IMR-90 (cell line): ENCODE data around the gene SRXN1. TPM values are rescaled to one million over a fixed set of nuclear protein-coding genes. Genes with fewer than 3 reads are reported as not detected.

Source experiments
- ATAC-seq: fragments of 200-7000 bp; cut with Tn5 transposase; 2 replicates; pipeline ENCODE4 v1.9.1; 2020; ENCODE audit warnings: low read depth, mild to moderate bottlenecking, moderate library complexity
- BruUV-seq: library from RNA; stranded (reverse); fragments of 400-500 nt; replicated peaks from 2 replicates; lab custom pipeline; 2021; lab: Mats Ljungman, UMichigan
- CTCF ChIA-PET: fragments of 300-600 bp; formaldehyde crosslinking; extraction: SDS; loops from one replicate; lab custom pipeline; 2021; ENCODE audit warnings: antibody characterized with exemption; lab: Yijun Ruan, JAX
- POLR2A ChIA-PET: fragments of 300-600 bp; sonication (Branson Sonifier 250); formaldehyde crosslinking; loops from one replicate; lab custom pipeline; 2022; ENCODE audit warnings: antibody characterized with exemption; ENCODE audit not compliant: unreplicated experiment; lab: Charles Lee
- DNase-seq: peaks from one replicate; pipeline ENCODE4 v3.0.0; 2013
- H2AFZ ChIP-seq: replicated peaks from 2 replicates; pipeline ENCODE3; 2013; ENCODE audit warnings: low read length, mild to moderate bottlenecking; ENCODE audit not compliant: poor library complexity
- H2AK5ac ChIP-seq: 2 replicates; pipeline ENCODE4 v1.6.1; 2013; ENCODE audit warnings: low read depth, low read length, inconsistent platforms
- H2AK9ac ChIP-seq: replicated peaks from 2 replicates; pipeline ENCODE3; 2013; ENCODE audit warnings: mild to moderate bottlenecking, low read depth, low read length, moderate library complexity; ENCODE audit not compliant: poor library complexity
- H2BK120ac ChIP-seq: 2 replicates; pipeline ENCODE4 v1.6.1; 2013; ENCODE audit warnings: low read depth, low read length, inconsistent platforms
- H2BK15ac ChIP-seq: 3 replicates; pipeline ENCODE4 v1.6.1; 2013; ENCODE audit warnings: low read depth, low read length, inconsistent platforms
- H2BK20ac ChIP-seq: 2 replicates; pipeline ENCODE4 v1.6.1; 2013; ENCODE audit warnings: low read depth, mild to moderate bottlenecking, inconsistent platforms, low read length, moderate library complexity
- H2BK5ac ChIP-seq: 2 replicates; pipeline ENCODE4 v1.6.1; 2013; ENCODE audit warnings: mild to moderate bottlenecking, low read depth, low read length, inconsistent platforms; ENCODE audit not compliant: poor library complexity, severe bottlenecking
- H3K14ac ChIP-seq: replicated peaks from 2 replicates; pipeline ENCODE4 v1.6.1; 2013; ENCODE audit warnings: low read depth, low read length, inconsistent platforms
- H3K18ac ChIP-seq: 2 replicates; pipeline ENCODE4 v1.6.1; 2013; ENCODE audit warnings: low read depth, low read length, control low read depth
- H3K23ac ChIP-seq: 2 replicates; pipeline ENCODE4 v1.6.1; 2013; ENCODE audit warnings: low read depth, low read length, inconsistent platforms
- H3K27ac ChIP-seq: 2 replicates; pipeline ENCODE4 v1.5.1; 2013; ENCODE audit warnings: mild to moderate bottlenecking, control low read depth, low read length; ENCODE audit not compliant: insufficient read depth
- H3K27me3 ChIP-seq: 2 replicates; pipeline ENCODE4 v1.6.1; 2013; ENCODE audit warnings: low read length; ENCODE audit not compliant: control insufficient read depth, insufficient read depth
- H3K36me3 ChIP-seq: 2 replicates; pipeline ENCODE4 v1.6.1; 2013; ENCODE audit warnings: low read length, mixed read lengths; ENCODE audit not compliant: control insufficient read depth, insufficient read depth
- H3K4ac ChIP-seq: 2 replicates; pipeline ENCODE4 v1.6.1; 2013; ENCODE audit warnings: low read depth, low read length, inconsistent platforms
- H3K4me1 ChIP-seq: 2 replicates; pipeline ENCODE4 v1.6.1; 2013; ENCODE audit warnings: low read length, mixed read lengths; ENCODE audit not compliant: control insufficient read depth, insufficient read depth
- H3K4me2 ChIP-seq: 2 replicates; pipeline ENCODE4 v1.6.1; 2013; ENCODE audit warnings: low read depth, mild to moderate bottlenecking, control low read depth, low read length, moderate library complexity
- H3K4me3 ChIP-seq: 2 replicates; pipeline ENCODE4 v1.5.1; 2013; ENCODE audit warnings: low read depth, mild to moderate bottlenecking, control low read depth, low read length, moderate library complexity; ENCODE audit not compliant: insufficient read depth
- H3K56ac ChIP-seq: 2 replicates; pipeline ENCODE4 v1.6.1; 2013; ENCODE audit warnings: low read length, inconsistent platforms; ENCODE audit not compliant: insufficient read depth; ENCODE audit errors: extremely low read depth
- H3K79me1 ChIP-seq, 2 experiments: 2 replicates each; pipeline ENCODE4 v1.6.1; 2013; ENCODE audit warnings: low read length in 2 of 2, inconsistent platforms in 1 of 2, low read depth in 1 of 2
- H3K9ac ChIP-seq: 2 replicates; pipeline ENCODE4 v1.6.1; 2013; ENCODE audit warnings: low read depth, low read length, control low read depth
- H3K9me1 ChIP-seq: 2 replicates; pipeline ENCODE4 v1.6.1; 2013; ENCODE audit warnings: low read length, inconsistent platforms; ENCODE audit not compliant: insufficient read depth
- H3K9me3 ChIP-seq: 2 replicates; pipeline ENCODE4 v1.6.1; 2013; ENCODE audit warnings: low read length; ENCODE audit not compliant: control insufficient read depth, insufficient read depth
- H4K20me1 ChIP-seq: 2 replicates; pipeline ENCODE4 v1.6.1; 2013; ENCODE audit warnings: low read length, inconsistent platforms; ENCODE audit not compliant: insufficient read depth
- H4K5ac ChIP-seq: 2 replicates; pipeline ENCODE4 v1.6.1; 2013; ENCODE audit warnings: mild to moderate bottlenecking, low read depth, low read length, control low read depth
- H4K8ac ChIP-seq, 2 experiments: 2 replicates each; pipeline ENCODE4 v1.6.1; 2013; ENCODE audit warnings: low read depth in 2 of 2, low read length in 2 of 2, control low read depth in 1 of 2, inconsistent platforms in 1 of 2
- H4K91ac ChIP-seq: 2 replicates; pipeline ENCODE4 v1.6.1; 2013; ENCODE audit warnings: low read depth, low read length, inconsistent platforms; ENCODE audit not compliant: insufficient read depth
- BHLHE40 ChIP-seq: fragments of 150-350 bp; IDR thresholded peaks from 2 replicates; pipeline ENCODE4 v1.6.1; 2016; ENCODE audit warnings: mild to moderate bottlenecking, low read depth, low read length
- CEBPB ChIP-seq: IDR thresholded peaks from 2 replicates; pipeline ENCODE4 v1.6.1; 2012; ENCODE audit warnings: low read depth, low read length, improper control_type of control experiment
- CHD1 ChIP-seq: IDR thresholded peaks from 2 replicates; pipeline ENCODE4 v1.6.1; 2012; ENCODE audit warnings: low read depth, low read length, improper control_type of control experiment
- CTCF ChIP-seq: conservative IDR thresholded peaks from 2 replicates; pipeline ENCODE4 v1.5.1; 2012; ENCODE audit warnings: mild to moderate bottlenecking, low read depth, low read length, improper control_type of control experiment
- ELK1 ChIP-seq: fragments of 150-350 bp; IDR thresholded peaks from 2 replicates; pipeline ENCODE4 v1.6.1; 2016; ENCODE audit warnings: low read depth, mild to moderate bottlenecking, low read length, moderate library complexity, borderline replicate concordance
- FOS ChIP-seq: fragments of 150-350 bp; IDR thresholded peaks from 2 replicates; pipeline ENCODE4 v1.6.1; 2016; ENCODE audit warnings: low read depth, low read length
- MAFK ChIP-seq: IDR thresholded peaks from 2 replicates; pipeline ENCODE4 v1.6.1; 2012; ENCODE audit warnings: low read depth, low read length, improper control_type of control experiment
- MAZ ChIP-seq: IDR thresholded peaks from 2 replicates; pipeline ENCODE4 v1.6.1; 2012; ENCODE audit warnings: low read depth, mild to moderate bottlenecking, low read length, improper control_type of control experiment, moderate library complexity, borderline replicate concordance
- NFE2L2 ChIP-seq: fragments of 150-350 bp; IDR thresholded peaks from 2 replicates; pipeline ENCODE4 v1.6.1; 2016; ENCODE audit warnings: low read depth, mild to moderate bottlenecking, low read length
- RAD21 ChIP-seq: IDR thresholded peaks from 2 replicates; pipeline ENCODE4 v1.6.1; 2012; ENCODE audit warnings: low read length, improper control_type of control experiment
- RCOR1 ChIP-seq: IDR thresholded peaks from 2 replicates; pipeline ENCODE4 v1.6.1; 2012; ENCODE audit warnings: mild to moderate bottlenecking, low read length, improper control_type of control experiment; ENCODE audit not compliant: insufficient replicate concordance
- SMC3 ChIP-seq: fragments of 150-350 bp; IDR thresholded peaks from 2 replicates; pipeline ENCODE4 v1.6.1; 2016; ENCODE audit warnings: low read depth, mild to moderate bottlenecking, antibody characterized with exemption, low read length, moderate library complexity
- dilution Hi-C: fragments of 300-500 bp; cut with HindIII; formaldehyde crosslinking; loops from one replicate; pipeline ENCODE4 v1.14.3; 2018; ENCODE audit warnings: low sequenced_read_pairs; ENCODE audit not compliant: unreplicated experiment
- in situ Hi-C: fragments of 300-500 bp; cut with MboI; formaldehyde crosslinking; loops from 3 replicates; pipeline ENCODE4 v1.14.3; 2019; ENCODE audit warnings: low sequenced_read_pairs, inconsistent platforms, mixed read lengths
- intact Hi-C: fragments of 100-400 bp; cut with micrococcal nuclease; formaldehyde crosslinking; loops from 2 replicates; pipeline ENCODE4 v1.10.0; 2022
- polyA plus RNA-seq, 3 experiments: library from polyadenylated mRNA; depleted of rRNA; stranded (reverse); fragments of >200 nt; gene quantifications; 2 replicates each; pipeline ENCODE4 v1.2.3, GENCODE V29; 2012; ENCODE audit warnings: low replicate concordance in 1 of 3
- total RNA-seq: library from RNA; depleted of rRNA; stranded (reverse); fragments of >200 nt; gene quantifications from 2 replicates; pipeline ENCODE4 v1.2.3, GENCODE V29; 2012

SRXN1 gene
- total and polyA plus RNA-seq, 2 of the 4 experiments (the other 2 are of a cell fraction), result 51.2 to 71.2 TPM

- Histone ChIP-seq H3K4me2 (no peak overlapping the region), H2AK5ac (no peak overlapping the region), H3K18ac (no peak overlapping the region), H3K79me1 (no peaks in the 10 kb centered on the region), H3K4me1 (no peaks in the 10 kb centered on the region), H3K27me3 (peaks cover 84% of the 10 kb centered on the region), H2AFZ (no peak overlapping the region), H3K14ac (no peak overlapping the region), H3K27ac (no peak overlapping the region), H3K9me3 (no peaks in the 10 kb centered on the region), H3K4me3 (no peak overlapping the region), H4K5ac (no peak overlapping the region), H3K4ac (no peak overlapping the region), H2BK20ac (no peak overlapping the region), H3K23ac (no peak overlapping the region), H4K91ac (no peak overlapping the region), H2BK15ac (no peak overlapping the region), H3K56ac (no peak overlapping the region), H3K9ac (no peak overlapping the region), H2BK120ac (no peak overlapping the region), H2BK5ac (no peak overlapping the region), H4K8ac (no peak overlapping the region), H3K36me3 (no peaks in the 10 kb centered on the region), H4K20me1 (no peaks in the 10 kb centered on the region), H2AK9ac (no peak overlapping the region), H3K9me1 (no peaks in the 10 kb centered on the region)
- no peak for DNase-seq
- POLR2A ChIA-PET, result no interaction called here
- CTCF ChIA-PET, result interaction anchor here (0.6 to 1.5 kb wide), 3 partner anchors 11 to 313 kb away, joined by 3 to 5 read pairs (median 4); no protein-coding TSS in a partner anchor
- ATAC-seq, result no peak
- no TSS peak for BruUV-seq
- dilution Hi-C loops (no loop called here), intact Hi-C loops (no loop called here), in situ Hi-C loops (no loop called here)
- no peak for TF ChIP-seq CHD1
- TF ChIP-seq CEBPB, result no peak
- no peak for TF ChIP-seq RAD21
- TF ChIP-seq RCOR1, result no peak
- TF ChIP-seq BHLHE40, result no peak
- TF ChIP-seq MAFK, result no peak
- TF ChIP-seq FOS, result no peak
- no peak for TF ChIP-seq SMC3
- TF ChIP-seq CTCF, result no peak
- no peak for TF ChIP-seq MAZ
- no peak for TF ChIP-seq NFE2L2
- TF ChIP-seq ELK1, result no peak
Measured at GRCh38 chr20:668050-668449, 15.1 kb upstream of the SRXN1 start.
